Loucy (cell line): Measurements from ENCODE around the gene MLKL.

Experiments
- H2AFZ ChIP-seq: fragments of 200-600 bp; sonication (generic); 2 replicates; pipeline ENCODE4 v1.6.0; 2016; ENCODE audit warnings: antibody characterized with exemption, mild to moderate bottlenecking, low read length, moderate library complexity
- H3F3A ChIP-seq: fragments of 200-600 bp; 2 replicates; pipeline ENCODE4 v1.6.0; 2016; ENCODE audit warnings: antibody characterized with exemption, low read depth, mild to moderate bottlenecking
- H3K27me3 ChIP-seq: fragments of 200-600 bp; sonication (generic); 2 replicates; pipeline ENCODE4 v1.6.1; 2014; ENCODE audit warnings: low read length, mild to moderate bottlenecking; ENCODE audit not compliant: insufficient read depth, poor library complexity, severe bottlenecking
- H3K36me3 ChIP-seq: fragments of 200-600 bp; sonication (generic); 2 replicates; pipeline ENCODE4 v1.6.1; 2016; ENCODE audit warnings: low read length; ENCODE audit not compliant: insufficient read depth
- H3K4me1 ChIP-seq: fragments of 200-600 bp; sonication (generic); 2 replicates; pipeline ENCODE4 v1.5.1; 2014; ENCODE audit warnings: low read length, mild to moderate bottlenecking; ENCODE audit not compliant: insufficient read depth, poor library complexity, severe bottlenecking
- H3K4me2 ChIP-seq: fragments of 200-600 bp; sonication (generic); 2 replicates; pipeline ENCODE4 v1.6.0; 2014; ENCODE audit warnings: antibody characterized with exemption, low read length, low read depth, mild to moderate bottlenecking; ENCODE audit not compliant: poor library complexity, severe bottlenecking
- H3K4me3 ChIP-seq: fragments of 200-600 bp; sonication (generic); 2 replicates; pipeline ENCODE4 v1.5.1; 2014; ENCODE audit warnings: low read length, mild to moderate bottlenecking, mixed read lengths; ENCODE audit not compliant: poor library complexity, severe bottlenecking
- H3K79me2 ChIP-seq: fragments of 200-600 bp; sonication (generic); 2 replicates; pipeline ENCODE4 v1.6.1; 2014; ENCODE audit warnings: low read length; ENCODE audit not compliant: insufficient read depth
- H3K9ac ChIP-seq: fragments of 200-600 bp; sonication (generic); 2 replicates; pipeline ENCODE4 v1.6.0; 2014; ENCODE audit warnings: mild to moderate bottlenecking, low read depth, low read length, moderate library complexity; ENCODE audit not compliant: poor library complexity, severe bottlenecking
- H3K9me2 ChIP-seq: fragments of 200-600 bp; sonication (generic); replicated peaks from 2 replicates; pipeline ENCODE4 v1.6.1; 2016; ENCODE audit warnings: low read depth, low read length, mixed read lengths
- H3K9me3 ChIP-seq: fragments of 200-600 bp; sonication (generic); 2 replicates; pipeline ENCODE4 v1.6.1; 2014; ENCODE audit warnings: mild to moderate bottlenecking, antibody characterized with exemption, low read length, low read depth; ENCODE audit not compliant: insufficient read depth
- H4K20me1 ChIP-seq: fragments of 200-600 bp; sonication (generic); 2 replicates; pipeline ENCODE4 v1.6.0; 2014; ENCODE audit warnings: antibody characterized with exemption, low read length, mild to moderate bottlenecking; ENCODE audit not compliant: insufficient read depth, poor library complexity, severe bottlenecking
- EZH2phosphoT487 ChIP-seq: fragments of 200-600 bp; IDR thresholded peaks from 2 replicates; pipeline ENCODE4 v1.6.1; 2018; ENCODE audit warnings: antibody characterized with exemption, mild to moderate bottlenecking, moderate library complexity, borderline replicate concordance
- TF ChIP-seq, protein P1 (sequence below): fragments of 200-600 bp; sonication (generic); conservative IDR thresholded peaks from 2 replicates; pipeline ENCODE4 v1.5.1; 2014; ENCODE audit warnings: mild to moderate bottlenecking, antibody characterized with exemption, low read length

The MLKL gene

DNA sequence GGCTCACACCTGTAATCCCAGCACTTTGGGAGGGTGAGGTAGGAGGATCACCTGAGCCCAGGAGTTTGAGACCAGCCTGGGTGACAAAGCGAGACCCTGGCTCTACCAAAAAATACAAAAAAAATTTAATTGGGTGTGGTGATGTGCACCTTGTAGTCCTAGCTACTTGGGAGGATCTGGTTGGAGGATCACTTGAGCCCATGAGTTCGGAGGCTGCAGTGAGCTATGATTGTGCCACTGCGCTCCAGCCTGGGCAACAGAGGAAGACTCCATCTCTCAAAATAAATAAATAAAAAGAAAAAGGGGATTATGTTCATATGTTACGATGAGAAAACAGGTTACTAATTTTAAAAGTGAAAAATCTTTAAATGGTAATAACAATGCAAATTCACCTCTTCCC, 996 bp downstream of the MLKL start:
- Histone ChIP-seq H2AFZ (no peak overlapping the region), H3K4me3 (peak overlapping the region; percentile 82), H3K27me3 (no peaks in the 10 kb centered on the region), H3K4me2 (peak overlapping the region; percentile 92), H3K4me1 (peaks cover 22% of the 10 kb centered on the region), H3K9me3 (no peaks in the 10 kb centered on the region), H3K79me2 (peaks cover 15% of the 10 kb centered on the region), H3K36me3 (no peaks in the 10 kb centered on the region), H3K9me2 (no peaks in the 10 kb centered on the region), H4K20me1 (no peaks in the 10 kb centered on the region), H3F3A (no peaks in the 10 kb centered on the region), H3K9ac (peak overlapping the region; percentile 78)
- TF ChIP-seq, protein P1, sequence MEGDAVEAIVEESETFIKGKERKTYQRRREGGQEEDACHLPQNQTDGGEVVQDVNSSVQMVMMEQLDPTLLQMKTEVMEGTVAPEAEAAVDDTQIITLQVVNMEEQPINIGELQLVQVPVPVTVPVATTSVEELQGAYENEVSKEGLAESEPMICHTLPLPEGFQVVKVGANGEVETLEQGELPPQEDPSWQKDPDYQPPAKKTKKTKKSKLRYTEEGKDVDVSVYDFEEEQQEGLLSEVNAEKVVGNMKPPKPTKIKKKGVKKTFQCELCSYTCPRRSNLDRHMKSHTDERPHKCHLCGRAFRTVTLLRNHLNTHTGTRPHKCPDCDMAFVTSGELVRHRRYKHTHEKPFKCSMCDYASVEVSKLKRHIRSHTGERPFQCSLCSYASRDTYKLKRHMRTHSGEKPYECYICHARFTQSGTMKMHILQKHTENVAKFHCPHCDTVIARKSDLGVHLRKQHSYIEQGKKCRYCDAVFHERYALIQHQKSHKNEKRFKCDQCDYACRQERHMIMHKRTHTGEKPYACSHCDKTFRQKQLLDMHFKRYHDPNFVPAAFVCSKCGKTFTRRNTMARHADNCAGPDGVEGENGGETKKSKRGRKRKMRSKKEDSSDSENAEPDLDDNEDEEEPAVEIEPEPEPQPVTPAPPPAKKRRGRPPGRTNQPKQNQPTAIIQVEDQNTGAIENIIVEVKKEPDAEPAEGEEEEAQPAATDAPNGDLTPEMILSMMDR: no peak

DNA sequence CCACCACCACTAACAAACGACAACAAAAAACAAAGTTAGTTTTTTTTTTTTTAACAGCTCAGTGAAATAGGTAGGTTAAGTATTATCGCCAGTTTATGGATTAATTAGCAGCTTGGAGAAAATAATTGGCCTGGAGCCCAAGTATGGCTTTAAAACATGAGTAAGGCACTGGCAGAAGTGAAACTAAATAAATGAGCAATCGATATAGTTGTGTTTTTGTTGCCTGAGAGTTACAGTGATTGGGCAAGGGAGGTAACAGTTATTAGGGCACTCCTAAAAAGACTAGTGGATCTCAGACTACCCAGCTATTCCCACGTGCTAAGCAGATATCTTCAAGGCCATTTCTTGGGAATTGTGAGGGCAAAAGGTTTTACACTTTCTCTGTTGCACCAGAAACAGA, 2.4 kb downstream of the MLKL start:
- Histone ChIP-seq H3K36me3 (no peaks in the 10 kb centered on the region), H3K9me3 (no peaks in the 10 kb centered on the region), H3K4me2 (peak overlapping the region; percentile 92), H3K9me2 (no peaks in the 10 kb centered on the region), H3K9ac (peak overlapping the region; percentile 1), H3F3A (no peaks in the 10 kb centered on the region), H2AFZ (no peak overlapping the region), H3K27me3 (no peaks in the 10 kb centered on the region), H4K20me1 (no peaks in the 10 kb centered on the region), H3K4me3 (peak overlapping the region; percentile 82), H3K79me2 (peaks cover 15% of the 10 kb centered on the region), H3K4me1 (peaks cover 22% of the 10 kb centered on the region)
- TF ChIP-seq EZH2phosphoT487: no peak
- TF ChIP-seq, protein P1: no peak

DNA sequence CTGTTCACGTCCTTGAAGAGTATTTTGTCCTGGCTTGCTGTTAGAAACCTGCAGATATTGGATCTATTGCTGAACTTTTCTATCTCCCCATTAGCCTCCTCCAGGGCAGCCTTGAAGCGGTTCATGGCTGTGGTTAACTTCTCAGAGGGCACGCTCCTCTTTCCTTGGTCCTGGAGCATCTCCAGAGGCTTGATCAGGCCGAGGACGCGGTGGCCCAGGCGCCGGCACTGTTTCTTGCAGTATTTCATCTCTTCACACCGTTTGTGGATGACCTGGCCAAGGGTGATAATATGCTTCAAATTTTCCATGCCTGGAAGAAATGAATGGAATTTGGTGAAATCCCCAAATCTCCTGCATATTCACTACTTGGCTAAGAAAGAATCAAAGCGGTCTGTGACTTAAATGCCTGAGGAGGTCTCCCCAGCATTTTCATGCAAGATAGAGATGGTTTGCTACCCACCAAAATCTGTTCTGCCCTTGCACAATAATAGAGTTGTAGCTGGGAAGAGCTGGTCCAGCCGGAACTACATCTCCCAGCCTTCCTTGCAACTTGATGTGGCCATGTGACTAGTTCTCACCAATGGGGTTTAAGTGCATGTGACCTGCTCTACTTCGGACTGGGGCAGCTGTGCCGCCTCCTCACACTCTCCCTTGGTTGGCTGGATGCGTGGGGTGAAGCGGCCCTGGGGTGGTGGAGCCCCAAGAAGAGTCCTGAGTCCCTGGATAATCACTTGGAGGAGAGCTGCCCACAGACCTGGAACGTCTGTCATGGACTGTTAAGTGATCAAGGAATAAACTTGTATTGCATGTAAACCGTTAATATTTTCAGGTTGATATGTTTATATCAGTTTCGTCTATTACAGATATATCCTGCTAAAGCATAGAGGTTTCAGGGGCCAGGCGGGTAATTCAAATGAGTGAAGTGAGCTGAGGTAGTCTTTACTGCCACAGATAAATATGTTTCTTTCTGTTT, 4.9 kb downstream of the MLKL start:
- H3K4me1 ChIP-seq: peaks cover 16% of the 10 kb centered on the region
- no peaks in the 10 kb centered on the region for H3K9me2 ChIP-seq
- H2AFZ ChIP-seq: no peak overlapping the region
- H3K36me3 ChIP-seq: no peaks in the 10 kb centered on the region
- no peaks in the 10 kb centered on the region for H3K9me3 ChIP-seq
- H3K9ac ChIP-seq: no peak overlapping the region
- no peaks in the 10 kb centered on the region for H4K20me1 ChIP-seq
- H3K4me2 ChIP-seq: peak overlapping the region; percentile 45
- TF ChIP-seq, protein P1: no peak
- TF ChIP-seq EZH2phosphoT487: no peak
- peak overlapping the region; percentile 53 for H3K4me3 ChIP-seq
- no peaks in the 10 kb centered on the region for H3F3A ChIP-seq
- H3K27me3 ChIP-seq: no peaks in the 10 kb centered on the region
- peaks cover 15% of the 10 kb centered on the region for H3K79me2 ChIP-seq
